K562 (cell line): ENCODE data around the gene ARV1. TPM values are rescaled to one million over a fixed set of nuclear protein-coding genes. Genes with fewer than 3 reads are reported as not detected.
A peak's percentile ranks its signal among the peaks of the same experiment; 100 is the strongest.
"Not testable (repeated sequence)": the region's sequence is repeated elsewhere in the genome, so short reads cannot be mapped to it uniquely, and the experiment has no call there.

Experiments
- ARID1B ChIP-seq: fragments of 450-650 bp; IDR thresholded peaks from 2 replicates; pipeline ENCODE4 v1.6.1; 2016; ENCODE audit warnings: antibody characterized with exemption, mild to moderate bottlenecking, inconsistent platforms
- BHLHE40 ChIP-seq: IDR thresholded peaks from 2 replicates; pipeline ENCODE4 v1.6.1; 2011; ENCODE audit warnings: low read length, improper control_type of control experiment
- CBFA2T3 ChIP-seq: fragments of 450-650 bp; IDR thresholded peaks from 2 replicates; pipeline ENCODE4 v1.6.1; 2017
- HLTF ChIP-seq: fragments of 450-650 bp; IDR thresholded peaks from 2 replicates; pipeline ENCODE4 v1.6.1; 2016
- KHSRP ChIP-seq: fragments of 450-650 bp; IDR thresholded peaks from 2 replicates; pipeline ENCODE4 v1.6.1; 2017
- KLF6 ChIP-seq: fragments of 250-450 bp; sonication (Bioruptor Pico); IDR thresholded peaks from 2 replicates; pipeline ENCODE4 v1.4.0; 2020; ENCODE audit warnings: mild to moderate bottlenecking, moderate library complexity, borderline replicate concordance
- MIER1 ChIP-seq: fragments of 450-650 bp; IDR thresholded peaks from 2 replicates; pipeline ENCODE4 v1.6.1; 2016; ENCODE audit warnings: antibody characterized with exemption, mild to moderate bottlenecking, low read depth
- NR4A1 ChIP-seq, 2 experiments: fragments of 250-450 bp in 1 of 2; fragments of 450-650 bp in 1 of 2; sonication (Bioruptor Pico) in 1 of 2; IDR thresholded peaks; 2 replicates each; pipeline versions ENCODE4 v1.4.0 to v1.6.1; 2016 to 2020; ENCODE audit warnings: mild to moderate bottlenecking in 2 of 2, missing compliant biosample characterization in 1 of 2, missing genetic modification characterization in 1 of 2, moderate library complexity in 1 of 2
- ZC3H8 ChIP-seq: fragments of 450-650 bp; IDR thresholded peaks from 2 replicates; pipeline ENCODE4 v1.6.1; 2017
- ZEB2 ChIP-seq: fragments of 450-650 bp; IDR thresholded peaks from 2 replicates; pipeline ENCODE4 v1.6.1; 2016
- polyA plus RNA-seq, 8 experiments: library from polyadenylated mRNA; depleted of rRNA in 4 of 8; stranded (reverse) in 5 of 8; unstranded in 3 of 8; fragments of >200 nt; fragmentation: Nextera tagmentation in 2 of 8; fragmentation: Illumina TruSeq in 1 of 8; extraction: Ambion mirVana in 2 of 8; extraction: Trizol in 1 of 8; gene quantifications; 2 replicates each; pipeline versions ENCODE4 v1.2.1 to v1.2.3, GENCODE V29; 2011 to 2014; ENCODE audit warnings: inconsistent platforms in 1 of 8, missing spikeins in 1 of 8
- total RNA-seq, 7 experiments: library from RNA; depleted of rRNA in 6 of 7; stranded (reverse); fragments of >200 nt in 6 of 7; fragmentation: Illumina TruSeq in 2 of 7; extraction: Trizol in 2 of 7; gene quantifications; 2 replicates each; pipeline versions ENCODE4 v1.2.1 to v1.2.3, GENCODE V29; 2011 to 2021; ENCODE audit warnings: low replicate concordance in 1 of 7
- TF ChIP-seq, protein P1 (sequence below), 2 experiments: fragments of 450-650 bp in 1 of 2; sonication (generic) in 1 of 2; formaldehyde crosslinking in 1 of 2; IDR thresholded peaks; 2 replicates each; pipeline versions ENCODE4 v1.7.1 to v1.9.0; 2016 to 2022; ENCODE audit warnings: inconsistent platforms in 1 of 2, mild to moderate bottlenecking in 1 of 2, missing genetic modification reagents in 1 of 2
- TF ChIP-seq, protein P2 (sequence below): sonication (generic); formaldehyde crosslinking; IDR thresholded peaks from 2 replicates; pipeline ENCODE4 v1.8.0; 2023; ENCODE audit warnings: missing genetic modification reagents, mild to moderate bottlenecking, borderline replicate concordance

ARV1 gene
- total and polyA plus RNA-seq, 9 of the 15 experiments (the other 6 are each of a cell fraction or from before 2014, with no cell fraction given), result 54.8 to 139 (median 74.0) TPM

DNA sequence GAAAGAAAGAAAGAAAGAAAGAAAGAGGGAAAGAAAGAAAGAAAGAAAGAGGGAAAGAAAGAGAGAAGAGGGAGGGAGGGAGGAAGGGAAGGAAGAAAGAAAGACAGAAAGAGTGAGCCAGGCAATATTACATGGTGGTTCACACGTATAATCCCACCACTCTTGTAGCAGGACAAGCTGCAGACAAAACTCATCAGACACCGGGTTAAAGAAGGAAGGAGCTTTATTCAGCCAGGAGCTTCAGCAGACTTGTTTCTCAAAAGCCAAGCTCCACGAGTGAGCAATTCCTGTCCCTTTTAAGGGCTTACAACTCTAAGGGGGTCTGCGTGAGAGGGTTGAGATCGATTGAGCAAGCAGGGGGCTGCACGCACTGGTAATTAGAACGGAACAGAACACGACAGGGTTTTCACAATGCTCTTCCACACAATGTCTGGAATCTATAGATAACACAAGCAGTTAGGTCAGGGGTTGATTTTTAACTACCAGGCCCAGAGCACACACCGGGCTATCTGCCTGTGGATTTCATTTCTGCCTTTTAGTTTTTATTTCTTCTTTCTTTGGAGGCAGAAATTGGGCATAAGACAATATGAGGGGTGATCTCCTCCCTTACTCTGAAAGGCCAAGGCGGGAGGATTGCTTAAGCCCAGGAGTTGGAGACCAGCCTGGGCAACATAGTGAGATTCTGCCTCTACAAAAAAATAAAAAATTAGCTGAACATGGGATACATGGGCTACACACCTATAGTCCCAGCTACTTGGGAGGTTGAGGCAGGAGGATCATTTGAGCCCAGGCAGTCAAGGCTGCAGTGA lies 67.2 kb downstream of the ARV1 start (continued):
- TF ChIP-seq, protein P1, sequence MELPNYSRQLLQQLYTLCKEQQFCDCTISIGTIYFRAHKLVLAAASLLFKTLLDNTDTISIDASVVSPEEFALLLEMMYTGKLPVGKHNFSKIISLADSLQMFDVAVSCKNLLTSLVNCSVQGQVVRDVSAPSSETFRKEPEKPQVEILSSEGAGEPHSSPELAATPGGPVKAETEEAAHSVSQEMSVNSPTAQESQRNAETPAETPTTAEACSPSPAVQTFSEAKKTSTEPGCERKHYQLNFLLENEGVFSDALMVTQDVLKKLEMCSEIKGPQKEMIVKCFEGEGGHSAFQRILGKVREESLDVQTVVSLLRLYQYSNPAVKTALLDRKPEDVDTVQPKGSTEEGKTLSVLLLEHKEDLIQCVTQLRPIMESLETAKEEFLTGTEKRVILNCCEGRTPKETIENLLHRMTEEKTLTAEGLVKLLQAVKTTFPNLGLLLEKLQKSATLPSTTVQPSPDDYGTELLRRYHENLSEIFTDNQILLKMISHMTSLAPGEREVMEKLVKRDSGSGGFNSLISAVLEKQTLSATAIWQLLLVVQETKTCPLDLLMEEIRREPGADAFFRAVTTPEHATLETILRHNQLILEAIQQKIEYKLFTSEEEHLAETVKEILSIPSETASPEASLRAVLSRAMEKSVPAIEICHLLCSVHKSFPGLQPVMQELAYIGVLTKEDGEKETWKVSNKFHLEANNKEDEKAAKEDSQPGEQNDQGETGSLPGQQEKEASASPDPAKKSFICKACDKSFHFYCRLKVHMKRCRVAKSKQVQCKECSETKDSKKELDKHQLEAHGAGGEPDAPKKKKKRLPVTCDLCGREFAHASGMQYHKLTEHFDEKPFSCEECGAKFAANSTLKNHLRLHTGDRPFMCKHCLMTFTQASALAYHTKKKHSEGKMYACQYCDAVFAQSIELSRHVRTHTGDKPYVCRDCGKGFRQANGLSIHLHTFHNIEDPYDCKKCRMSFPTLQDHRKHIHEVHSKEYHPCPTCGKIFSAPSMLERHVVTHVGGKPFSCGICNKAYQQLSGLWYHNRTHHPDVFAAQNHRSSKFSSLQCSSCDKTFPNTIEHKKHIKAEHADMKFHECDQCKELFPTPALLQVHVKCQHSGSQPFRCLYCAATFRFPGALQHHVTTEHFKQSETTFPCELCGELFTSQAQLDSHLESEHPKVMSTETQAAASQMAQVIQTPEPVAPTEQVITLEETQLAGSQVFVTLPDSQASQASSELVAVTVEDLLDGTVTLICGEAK (IDR thresholded peaks at IDR 0.05), result peak; percentile 48; the same call in 1 of the 2 replicates
- TF ChIP-seq, protein P1 (CRISPR knock-in tag; IDR thresholded peaks at IDR 0.05), result not testable (repeated sequence)
- 0 out of 2 replicates have a peak, but pooled peaks have one; percentile 65 for TF ChIP-seq MIER1
- TF ChIP-seq ZEB2, result peak; percentile 11; the same call in 1 of the 2 replicates
- peak; percentile 92 for TF ChIP-seq ARID1B
- peak; percentile 44; the same call in 1 of the 2 replicates for TF ChIP-seq KHSRP
- peak; percentile 89 for TF ChIP-seq CBFA2T3
- 0 out of 2 replicates have a peak, but pooled peaks have one; percentile 72 for TF ChIP-seq HLTF
- TF ChIP-seq, protein P2, sequence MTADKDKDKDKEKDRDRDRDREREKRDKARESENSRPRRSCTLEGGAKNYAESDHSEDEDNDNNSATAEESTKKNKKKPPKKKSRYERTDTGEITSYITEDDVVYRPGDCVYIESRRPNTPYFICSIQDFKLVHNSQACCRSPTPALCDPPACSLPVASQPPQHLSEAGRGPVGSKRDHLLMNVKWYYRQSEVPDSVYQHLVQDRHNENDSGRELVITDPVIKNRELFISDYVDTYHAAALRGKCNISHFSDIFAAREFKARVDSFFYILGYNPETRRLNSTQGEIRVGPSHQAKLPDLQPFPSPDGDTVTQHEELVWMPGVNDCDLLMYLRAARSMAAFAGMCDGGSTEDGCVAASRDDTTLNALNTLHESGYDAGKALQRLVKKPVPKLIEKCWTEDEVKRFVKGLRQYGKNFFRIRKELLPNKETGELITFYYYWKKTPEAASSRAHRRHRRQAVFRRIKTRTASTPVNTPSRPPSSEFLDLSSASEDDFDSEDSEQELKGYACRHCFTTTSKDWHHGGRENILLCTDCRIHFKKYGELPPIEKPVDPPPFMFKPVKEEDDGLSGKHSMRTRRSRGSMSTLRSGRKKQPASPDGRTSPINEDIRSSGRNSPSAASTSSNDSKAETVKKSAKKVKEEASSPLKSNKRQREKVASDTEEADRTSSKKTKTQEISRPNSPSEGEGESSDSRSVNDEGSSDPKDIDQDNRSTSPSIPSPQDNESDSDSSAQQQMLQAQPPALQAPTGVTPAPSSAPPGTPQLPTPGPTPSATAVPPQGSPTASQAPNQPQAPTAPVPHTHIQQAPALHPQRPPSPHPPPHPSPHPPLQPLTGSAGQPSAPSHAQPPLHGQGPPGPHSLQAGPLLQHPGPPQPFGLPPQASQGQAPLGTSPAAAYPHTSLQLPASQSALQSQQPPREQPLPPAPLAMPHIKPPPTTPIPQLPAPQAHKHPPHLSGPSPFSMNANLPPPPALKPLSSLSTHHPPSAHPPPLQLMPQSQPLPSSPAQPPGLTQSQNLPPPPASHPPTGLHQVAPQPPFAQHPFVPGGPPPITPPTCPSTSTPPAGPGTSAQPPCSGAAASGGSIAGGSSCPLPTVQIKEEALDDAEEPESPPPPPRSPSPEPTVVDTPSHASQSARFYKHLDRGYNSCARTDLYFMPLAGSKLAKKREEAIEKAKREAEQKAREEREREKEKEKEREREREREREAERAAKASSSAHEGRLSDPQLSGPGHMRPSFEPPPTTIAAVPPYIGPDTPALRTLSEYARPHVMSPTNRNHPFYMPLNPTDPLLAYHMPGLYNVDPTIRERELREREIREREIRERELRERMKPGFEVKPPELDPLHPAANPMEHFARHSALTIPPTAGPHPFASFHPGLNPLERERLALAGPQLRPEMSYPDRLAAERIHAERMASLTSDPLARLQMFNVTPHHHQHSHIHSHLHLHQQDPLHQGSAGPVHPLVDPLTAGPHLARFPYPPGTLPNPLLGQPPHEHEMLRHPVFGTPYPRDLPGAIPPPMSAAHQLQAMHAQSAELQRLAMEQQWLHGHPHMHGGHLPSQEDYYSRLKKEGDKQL (CRISPR knock-in tag), result 0 out of 2 replicates have a peak, but pooled peaks have one; percentile 39
- 0 out of 2 replicates have a peak, but pooled peaks have one; percentile 10 for TF ChIP-seq BHLHE40
- 0 out of 2 replicates have a peak, but pooled peaks have one; percentile 27 for TF ChIP-seq KLF6 (CRISPR knock-in tag)
- TF ChIP-seq NR4A1 (CRISPR knock-in tag; IDR thresholded peaks at IDR 0.05), result not testable (repeated sequence)
- peak; percentile 65; the same call in 1 of the 2 replicates for TF ChIP-seq NR4A1 (tag; IDR thresholded peaks at IDR 0.05)
- 0 out of 2 replicates have a peak, but pooled peaks have one; percentile 15 for TF ChIP-seq ZC3H8
